CD14-positive monocyte (primary cell): Measurements from ENCODE around the gene TTC1. TPM values are rescaled to one million over a fixed set of nuclear protein-coding genes. Genes with fewer than 3 reads are reported as not detected.

Source experiments
- DNase-seq, 3 donors: peaks; one replicate each; pipeline ENCODE4 v3.0.0-alpha.2; 2011 to 2022
- H2AFZ ChIP-seq: 2 replicates; pipeline ENCODE4 v1.6.0; 2012; ENCODE audit warnings: mild to moderate bottlenecking, low read depth, low read length, inconsistent platforms; ENCODE audit not compliant: insufficient read depth, poor library complexity, severe bottlenecking
- H3K27ac ChIP-seq, 2 donors: 1 replicate in 1 of 2; 2 replicates in 1 of 2; pipeline ENCODE4 v1.5.1; 2012 to 2013; ENCODE audit warnings: low read length in 2 of 2, control low read depth in 1 of 2, inconsistent platforms in 1 of 2, low read depth in 1 of 2, mild to moderate bottlenecking in 1 of 2
- H3K27me3 ChIP-seq, 2 donors: one replicate each; pipeline versions ENCODE4 v1.6.0 to v1.6.1; 2011 to 2013; ENCODE audit warnings: low read length in 2 of 2; ENCODE audit not compliant: control insufficient read depth in 2 of 2, insufficient read depth in 2 of 2
- H3K36me3 ChIP-seq, 2 donors: replicated peaks in 1 of 2; 1 replicate in 1 of 2; 2 replicates in 1 of 2; pipeline versions ENCODE4 v1.5.1 to v1.6.1; 2012 to 2013; ENCODE audit warnings: low read length in 2 of 2, control low read depth in 1 of 2, inconsistent platforms in 1 of 2, mild to moderate bottlenecking in 1 of 2; ENCODE audit not compliant: insufficient read depth in 2 of 2, control insufficient read depth in 1 of 2
- H3K4me1 ChIP-seq, 2 donors: 1 replicate in 1 of 2; 2 replicates in 1 of 2; pipeline versions ENCODE4 v1.5.1 to v1.6.1; 2012 to 2013; ENCODE audit warnings: low read length in 2 of 2, control low read depth in 1 of 2, inconsistent platforms in 1 of 2, mild to moderate bottlenecking in 1 of 2, moderate library complexity in 1 of 2; ENCODE audit not compliant: insufficient read depth in 2 of 2, control insufficient read depth in 1 of 2
- H3K4me2 ChIP-seq: replicated peaks from 2 replicates; pipeline ENCODE3; 2012; ENCODE audit warnings: low read length, moderate library complexity, mild to moderate bottlenecking; ENCODE audit not compliant: poor library complexity, severe bottlenecking; ENCODE audit errors: extremely low read depth
- H3K4me3 ChIP-seq, 3 experiments: fragments of 200-600 bp in 1 of 3; sonication (generic) in 1 of 3; replicated peaks in 1 of 3; 1 replicate in 2 of 3; 2 replicates in 1 of 3; pipeline ENCODE4 v1.5.1; 2011 to 2013; ENCODE audit warnings: low read length in 3 of 3, mild to moderate bottlenecking in 3 of 3, control low read depth in 2 of 3, low read depth in 2 of 3, inconsistent platforms in 1 of 3, moderate library complexity in 1 of 3
- H3K79me2 ChIP-seq: 2 replicates; pipeline ENCODE4 v1.6.0; 2012; ENCODE audit warnings: mild to moderate bottlenecking, control low read depth, inconsistent platforms, low read length, moderate library complexity; ENCODE audit not compliant: insufficient read depth
- H3K9ac ChIP-seq: 2 replicates; pipeline ENCODE4 v1.6.0; 2017; ENCODE audit warnings: low read length, mild to moderate bottlenecking; ENCODE audit not compliant: insufficient read depth, poor library complexity, severe bottlenecking
- H3K9me3 ChIP-seq, 2 donors: replicated peaks in 1 of 2; 1 replicate in 1 of 2; 2 replicates in 1 of 2; pipeline versions ENCODE4 v1.5.1 to v1.6.1; 2012 to 2013; ENCODE audit warnings: low read length in 2 of 2, control low read depth in 1 of 2; ENCODE audit not compliant: control insufficient read depth in 1 of 2, insufficient read depth in 1 of 2
- H4K20me1 ChIP-seq: 2 replicates; pipeline ENCODE4 v1.6.0; 2012; ENCODE audit warnings: mild to moderate bottlenecking, low read length, control low read depth, moderate library complexity; ENCODE audit not compliant: insufficient read depth
- H3K27ac Mint-ChIP-seq, 7 donors: one replicate each; pipeline ENCODE4 v1.8.0; 2020; ENCODE audit warnings: mild to moderate bottlenecking in 7 of 7, mixed read lengths in 7 of 7, moderate library complexity in 6 of 7, inconsistent platforms in 2 of 7
- H3K27me3 Mint-ChIP-seq, 3 donors: one replicate each; pipeline ENCODE4 v1.8.0; 2021 to 2022; ENCODE audit warnings: low read depth in 3 of 3, mild to moderate bottlenecking in 3 of 3, mixed read lengths in 3 of 3, moderate library complexity in 3 of 3, inconsistent platforms in 1 of 3
- H3K36me3 Mint-ChIP-seq, 2 donors: one replicate each; pipeline ENCODE4 v1.8.0; 2020; ENCODE audit warnings: mixed read lengths in 2 of 2, inconsistent platforms in 1 of 2, mild to moderate bottlenecking in 1 of 2
- H3K4me1 Mint-ChIP-seq: one replicate; pipeline ENCODE4 v1.8.0; 2020; ENCODE audit warnings: mild to moderate bottlenecking, mixed read lengths
- H3K4me3 Mint-ChIP-seq, 2 donors: one replicate each; pipeline ENCODE4 v1.8.0; 2020; ENCODE audit warnings: mild to moderate bottlenecking in 2 of 2, mixed read lengths in 2 of 2, moderate library complexity in 1 of 2
- H3K9me3 Mint-ChIP-seq, 7 donors: one replicate each; pipeline ENCODE4 v1.8.0; 2020 to 2022; ENCODE audit warnings: mixed read lengths in 7 of 7, mild to moderate bottlenecking in 6 of 7, moderate library complexity in 6 of 7, inconsistent platforms in 2 of 7
- CTCF ChIP-seq: fragments of 200-600 bp; IDR thresholded peaks from one replicate; pipeline ENCODE4 v1.8.0; 2022; ENCODE audit warnings: antibody characterized with exemption, mild to moderate bottlenecking
- WGBS: methylation state at CpG from one replicate; pipeline ENCODE4 v1.1.5; 2013; ENCODE audit warnings: missing lambda C conversion rate; ENCODE audit not compliant: insufficient coverage; 5-methylcytosine and 5-hydroxymethylcytosine counted together
- intact Hi-C, 2 donors: fragments of 100-400 bp; cut with micrococcal nuclease; formaldehyde crosslinking; loops; one replicate each; pipeline versions ENCODE4 v1.15.0 to v1.15.1; 2023
- polyA plus RNA-seq, 3 donors: library from polyadenylated mRNA; depleted of rRNA in 1 of 3; unstranded in 2 of 3; stranded (reverse) in 1 of 3; fragments of 300-500 nt in 2 of 3; fragments of >200 nt in 1 of 3; fragmentation: Illumina TruSeq in 2 of 3; gene quantifications; 1 replicate in 2 of 3; 2 replicates in 1 of 3; pipeline ENCODE4 v1.2.3, GENCODE V29; 2012 to 2021

Gene TTC1
- polyA plus RNA-seq, 3 donors: 11.4 to 63.4 (median 63.0) TPM

- H3K9ac ChIP-seq: no peak overlapping the region
- H3K79me2 ChIP-seq: no peaks in the 10 kb centered on the region
- H3K9me3 ChIP-seq: no peaks in the 10 kb centered on the region
- no peak overlapping the region for H3K4me2 ChIP-seq
- Mint-ChIP-seq H3K27me3 (peaks cover 0 to 2% (median 0%) of the 10 kb centered on the region in 3 donors), H3K9me3 (no peaks in the 10 kb centered on the region), H3K36me3 (peaks cover 65 to 75% of the 10 kb centered on the region in 2 donors), H3K4me3 (no peak overlapping the region), H3K4me1 (peaks cover 14% of the 10 kb centered on the region), H3K27ac (peak overlapping the region in 1 of 7 donors; percentile 36)
- H4K20me1 ChIP-seq: peaks cover 4% of the 10 kb centered on the region
- no peak overlapping the region for H2AFZ ChIP-seq
- no peak for TF ChIP-seq CTCF
- intact Hi-C loops: no loop called here
- H3K4me3 ChIP-seq: no peak overlapping the region
- WGBS: 95% methylated on average over 4 of the region's 9 CpGs
- peaks cover 44 to 73% of the 10 kb centered on the region in 2 donors for H3K36me3 ChIP-seq
- H3K4me1 ChIP-seq: peaks cover 12% of the 10 kb centered on the region in 2 donors
- no peaks in the 10 kb centered on the region for H3K27me3 ChIP-seq
- no peak for DNase-seq
- H3K27ac ChIP-seq: no peak overlapping the region
Measured at GRCh38 chr5:160048131-160048530, 39.2 kb downstream of the TTC1 start.

- Histone ChIP-seq H3K4me2 (no peak overlapping the region), H3K27ac (no peak overlapping the region), H3K36me3 (peaks cover 54 to 75% of the 10 kb centered on the region in 2 donors), H3K79me2 (no peaks in the 10 kb centered on the region), H2AFZ (no peak overlapping the region), H3K4me3 (no peak overlapping the region), H3K9ac (no peak overlapping the region), H3K9me3 (no peaks in the 10 kb centered on the region), H3K27me3 (no peaks in the 10 kb centered on the region), H4K20me1 (peaks cover 4% of the 10 kb centered on the region), H3K4me1 (peaks cover 10 to 12% of the 10 kb centered on the region in 2 donors)
- TF ChIP-seq CTCF: no peak
- Mint-ChIP-seq H3K27me3 (peaks cover 0 to 2% (median 0%) of the 10 kb centered on the region in 3 donors), H3K27ac (peak overlapping the region in 1 of 7 donors; percentile 8), H3K4me3 (no peak overlapping the region), H3K4me1 (peaks cover 13% of the 10 kb centered on the region), H3K9me3 (no peaks in the 10 kb centered on the region), H3K36me3 (peaks cover 66 to 75% of the 10 kb centered on the region in 2 donors)
- DNase-seq: no peak
- no CpG with 5 or more reads among the region's 3 CpGs for WGBS
- intact Hi-C loops: no loop called here
Measured at GRCh38 chr5:160049099-160049498, 40.2 kb downstream of the TTC1 start.
